Effector memory CD4-positive, alpha-beta T cell (primary cell): ENCODE measurements around the gene PXK.
"Not testable (repeated sequence)": the region's sequence is repeated elsewhere in the genome, so short reads cannot be mapped to it uniquely, and the experiment has no call there.

Source experiments
- DNase-seq, 3 donors: peaks; one replicate each; pipeline ENCODE4 v3.0.0-alpha.2; 2020
- H3K27ac ChIP-seq: 2 replicates; pipeline ENCODE4 v1.7.0; 2013; ENCODE audit warnings: mild to moderate bottlenecking, low read length, moderate library complexity; ENCODE audit not compliant: insufficient read depth, poor library complexity, severe bottlenecking
- H3K27me3 ChIP-seq: replicated peaks from 2 replicates; pipeline ENCODE4 v1.7.0; 2013; ENCODE audit warnings: mild to moderate bottlenecking, low read length; ENCODE audit not compliant: insufficient read depth, control insufficient read depth, poor library complexity, severe bottlenecking
- H3K36me3 ChIP-seq: 2 replicates; pipeline ENCODE4 v1.7.0; 2013; ENCODE audit warnings: mild to moderate bottlenecking, low read length, moderate library complexity; ENCODE audit not compliant: control insufficient read depth, insufficient read depth
- H3K4me1 ChIP-seq: 2 replicates; pipeline ENCODE4 v1.7.0; 2013; ENCODE audit warnings: low read length, mild to moderate bottlenecking; ENCODE audit not compliant: control insufficient read depth, insufficient read depth, poor library complexity, severe bottlenecking
- H3K4me3 ChIP-seq: 2 replicates; pipeline ENCODE4 v1.7.0; 2013; ENCODE audit warnings: low read length, low read depth, mild to moderate bottlenecking; ENCODE audit not compliant: insufficient read depth, poor library complexity, severe bottlenecking
- H3K9me3 ChIP-seq: 2 replicates; pipeline ENCODE4 v1.7.0; 2013; ENCODE audit warnings: mild to moderate bottlenecking, low read length, moderate library complexity; ENCODE audit not compliant: control insufficient read depth

The PXK gene

GRCh38 chr3:58333206-58334012 is 717 bp downstream of the PXK start:
- no peaks in the 10 kb centered on the region for H3K27me3 ChIP-seq
- H3K27ac ChIP-seq = no peak overlapping the region
- peak in 1 of 3 donors; percentile 5 for DNase-seq
- H3K36me3 ChIP-seq = no peaks in the 10 kb centered on the region
- H3K9me3 ChIP-seq = no peaks in the 10 kb centered on the region
- H3K4me1 ChIP-seq = peaks cover 5% of the 10 kb centered on the region
- peak overlapping the region; percentile 74 for H3K4me3 ChIP-seq

GRCh38 chr3:58334013-58334321 is 1.3 kb downstream of the PXK start:
- Histone ChIP-seq H3K27me3 (no peaks in the 10 kb centered on the region), H3K4me1 (peaks cover 5% of the 10 kb centered on the region), H3K9me3 (no peaks in the 10 kb centered on the region), H3K36me3 (no peaks in the 10 kb centered on the region), H3K4me3 (peak overlapping the region; percentile 0), H3K27ac (no peak overlapping the region)
- DNase-seq = no peak

- peak overlapping the region; percentile 0 for H3K4me3 ChIP-seq
- no peak overlapping the region for H3K27ac ChIP-seq
- no peaks in the 10 kb centered on the region for H3K36me3 ChIP-seq
- no peaks in the 10 kb centered on the region for H3K27me3 ChIP-seq
- no peak for DNase-seq
- H3K4me1 ChIP-seq = peaks cover 5% of the 10 kb centered on the region
- no peaks in the 10 kb centered on the region for H3K9me3 ChIP-seq
These were observed 1.8 kb downstream of the PXK start for GRCh38 chr3:58334506-58334884.

GRCh38 chr3:58335652-58335947 is 2.9 kb downstream of the PXK start:
- H3K27ac ChIP-seq = no peak overlapping the region
- H3K27me3 ChIP-seq = no peaks in the 10 kb centered on the region
- H3K4me3 ChIP-seq = no peak overlapping the region
- DNase-seq = no peak
- no peaks in the 10 kb centered on the region for H3K36me3 ChIP-seq
- H3K4me1 ChIP-seq = peaks cover 5% of the 10 kb centered on the region
- H3K9me3 ChIP-seq = no peaks in the 10 kb centered on the region

- H3K4me1 ChIP-seq = peaks cover 5% of the 10 kb centered on the region
- no peaks in the 10 kb centered on the region for H3K36me3 ChIP-seq
- H3K27me3 ChIP-seq = no peaks in the 10 kb centered on the region
- no peak for DNase-seq
- no peaks in the 10 kb centered on the region for H3K9me3 ChIP-seq
- H3K27ac ChIP-seq = no peak overlapping the region
- no peak overlapping the region for H3K4me3 ChIP-seq
These were observed 3.6 kb downstream of the PXK start for GRCh38 chr3:58336135-58336882.

DNA sequence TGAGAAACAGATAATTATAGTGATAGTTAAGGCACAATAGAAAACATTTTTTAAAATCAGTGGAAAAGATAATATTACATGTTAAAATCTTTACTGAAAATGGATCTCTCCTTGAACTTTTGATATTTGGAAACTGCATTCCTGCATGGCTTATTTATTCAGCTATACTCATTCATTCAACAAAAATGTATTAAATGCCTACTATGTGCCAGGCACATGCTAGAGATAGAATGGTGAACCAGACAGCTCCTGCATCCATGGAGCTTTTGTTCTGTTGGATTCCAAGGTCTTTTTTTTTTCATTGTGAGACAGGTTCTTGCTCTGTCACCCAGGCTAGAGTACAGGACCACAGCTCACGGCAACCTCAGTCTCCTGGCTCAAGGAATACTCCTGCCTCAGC is 4.5 kb downstream of the PXK start:
- H3K9me3 ChIP-seq = no peaks in the 10 kb centered on the region
- no peaks in the 10 kb centered on the region for H3K36me3 ChIP-seq
- peaks cover 4% of the 10 kb centered on the region for H3K4me1 ChIP-seq
- DNase-seq = no peak
- H3K27me3 ChIP-seq = no peaks in the 10 kb centered on the region
- H3K4me3 ChIP-seq = no peak overlapping the region
- no peak overlapping the region for H3K27ac ChIP-seq

- not testable (repeated sequence) for H3K4me3 ChIP-seq, H3K36me3 ChIP-seq, H3K27me3 ChIP-seq, H3K9me3 ChIP-seq, DNase-seq, H3K4me1 ChIP-seq, H3K27ac ChIP-seq
These were observed 6.5 kb downstream of the PXK start for GRCh38 chr3:58339146-58339545.

- Histone ChIP-seq H3K4me1 (no peaks in the 10 kb centered on the region), H3K9me3 (no peaks in the 10 kb centered on the region), H3K4me3 (no peak overlapping the region), H3K36me3 (no peaks in the 10 kb centered on the region), H3K27ac (no peak overlapping the region), H3K27me3 (no peaks in the 10 kb centered on the region)
- DNase-seq = no peak
These were observed 8.0 kb downstream of the PXK start for GRCh38 chr3:58340594-58341244.

GRCh38 chr3:58341376-58341775 is 8.7 kb downstream of the PXK start:
- Histone ChIP-seq H3K27me3 (no peaks in the 10 kb centered on the region), H3K4me1 (no peaks in the 10 kb centered on the region), H3K36me3 (no peaks in the 10 kb centered on the region), H3K27ac (no peak overlapping the region), H3K9me3 (no peaks in the 10 kb centered on the region), H3K4me3 (no peak overlapping the region)
- DNase-seq = no peak

- no peak for DNase-seq
- H3K27ac ChIP-seq = no peak overlapping the region
These were observed 10.0 kb downstream of the PXK start for GRCh38 chr3:58342676-58343075.

More at GRCh38 chr3:58342676-58343075, 10.0 kb downstream of the PXK start:
- Histone ChIP-seq H3K9me3 (no peaks in the 10 kb centered on the region), H3K4me3 (no peak overlapping the region), H3K4me1 (no peaks in the 10 kb centered on the region), H3K27me3 (no peaks in the 10 kb centered on the region), H3K36me3 (no peaks in the 10 kb centered on the region)
